HL-60 (cell line): ENCODE data around the gene ATP8B3.

ENCODE experiments used
- CTCF ChIP-seq: IDR thresholded peaks from one replicate; pipeline ENCODE4 v1.5.1; 2011; ENCODE audit warnings: low read length, control low read depth, inconsistent platforms; ENCODE audit not compliant: insufficient read depth
- POLR2AphosphoS5 ChIP-seq: IDR thresholded peaks from 2 replicates; pipeline ENCODE4 v1.6.1; 2012; ENCODE audit warnings: low read depth
- SPI1 ChIP-seq: IDR thresholded peaks from 2 replicates; pipeline ENCODE4 v1.6.1; 2012; ENCODE audit warnings: low read depth, mild to moderate bottlenecking, borderline replicate concordance

- TF ChIP-seq CTCF (no peak), POLR2AphosphoS5 (no peak), SPI1 (peak; percentile 90)
Observed at GRCh38 chr19:1857648-1858326, 45.7 kb upstream of the ATP8B3 start.
